HG02798 (cell line): Measurements from ENCODE around the gene RAE1.

Experiments
- ATAC-seq: cut with Tn5 transposase; IDR thresholded peaks from one replicate; pipeline ENCODE4 v1.9.1; 2021; ENCODE audit warnings: mild to moderate bottlenecking; ENCODE audit not compliant: unreplicated experiment, poor library complexity

The RAE1 gene

GRCh38 chr20:57369596-57369995 lies 18.5 kb downstream of the RAE1 start:
- no peak for ATAC-seq

GRCh38 chr20:57370316-57370715 lies 19.3 kb downstream of the RAE1 start:
- ATAC-seq: no peak

- ATAC-seq: no peak
Measured at GRCh38 chr20:57371363-57371762, 20.3 kb downstream of the RAE1 start.

- ATAC-seq: no peak
Measured at GRCh38 chr20:57372157-57372556, 21.1 kb downstream of the RAE1 start.

- no peak for ATAC-seq
Measured at GRCh38 chr20:57372581-57373350, 21.7 kb downstream of the RAE1 start.

- ATAC-seq: no peak
Measured at GRCh38 chr20:57374343-57374930, 23.4 kb downstream of the RAE1 start.

GRCh38 chr20:57374931-57375651 lies 24.0 kb downstream of the RAE1 start:
- ATAC-seq: no peak

GRCh38 chr20:57375652-57376230 lies 24.7 kb downstream of the RAE1 start:
- ATAC-seq: no peak

GRCh38 chr20:57377350-57377749 lies 26.3 kb downstream of the RAE1 start:
- no peak for ATAC-seq

- ATAC-seq: no peak
Measured at GRCh38 chr20:57378107-57378506, 27.1 kb downstream of the RAE1 start.

GRCh38 chr20:57378646-57379262 lies 27.7 kb downstream of the RAE1 start:
- ATAC-seq: no peak

- ATAC-seq: no peak
Measured at GRCh38 chr20:57379263-57379647, 28.2 kb downstream of the RAE1 start.

GRCh38 chr20:57380081-57380750 lies 29.2 kb downstream of the RAE1 start:
- ATAC-seq: no peak

GRCh38 chr20:57381596-57382503 lies 30.8 kb downstream of the RAE1 start:
- peak; percentile 56 for ATAC-seq

- no peak for ATAC-seq
Measured at GRCh38 chr20:57382516-57382915, 31.5 kb downstream of the RAE1 start.

GRCh38 chr20:57383447-57384347 lies 32.6 kb downstream of the RAE1 start:
- ATAC-seq: no peak

GRCh38 chr20:57384486-57384885 lies 33.4 kb downstream of the RAE1 start:
- no peak for ATAC-seq
